ENCODE data around the gene POLE4.

POLE4 gene

DNA sequence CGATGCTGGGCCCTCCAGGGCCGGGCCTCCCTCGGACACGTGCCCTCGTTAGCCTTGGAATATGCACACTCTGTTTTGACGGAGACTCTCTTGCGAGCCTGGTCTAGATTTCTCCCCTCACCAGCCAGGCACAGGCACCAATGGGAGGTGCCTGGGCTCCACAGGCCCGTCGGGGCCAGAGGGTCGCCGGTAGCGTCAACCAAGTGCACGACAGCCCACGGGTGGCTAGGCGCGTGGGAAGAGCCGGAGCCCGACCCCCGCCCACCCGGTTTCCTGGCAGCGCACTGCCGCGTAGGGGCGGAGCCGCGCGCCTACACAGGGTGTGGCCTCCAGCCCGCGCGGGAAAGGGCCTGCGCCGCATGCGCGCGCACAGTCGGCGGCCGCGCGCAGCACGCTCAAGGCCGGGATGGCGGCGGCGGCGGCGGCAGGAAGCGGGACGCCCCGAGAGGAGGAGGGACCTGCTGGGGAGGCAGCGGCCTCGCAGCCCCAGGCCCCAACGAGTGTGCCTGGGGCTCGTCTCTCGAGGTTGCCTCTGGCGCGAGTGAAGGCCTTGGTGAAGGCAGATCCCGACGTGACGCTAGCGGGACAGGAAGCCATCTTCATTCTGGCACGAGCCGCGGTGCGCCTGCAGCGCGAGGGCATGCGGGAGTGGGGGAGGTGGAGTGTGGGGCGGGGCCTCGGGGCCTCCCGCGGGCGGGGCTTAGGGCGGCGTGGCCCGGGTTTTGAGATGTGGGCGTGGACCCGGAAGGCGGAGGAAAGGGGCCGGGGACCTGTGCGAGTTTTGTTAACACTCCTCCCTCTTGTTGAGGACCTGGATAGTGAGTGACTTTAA is at the start of gene POLE4:
Gene POLE4, plus strand, starts transcription at position 370 of the 832 bp plus-strand sequence. Its CDS starts 37 bp downstream, at position 407.
- peak within 1 kb of the TSS; percentile 90 for H3K27ac ChIP-seq

GRCh38 chr2:74908748-74909444 is 49.5 kb upstream of the POLE4 start:
- CTCF ChIA-PET: no interaction called here
- no peak overlapping the region for H3K27ac ChIP-seq
- no peak for TF ChIP-seq CTCF (conservative IDR thresholded peaks at IDR 0.05; ENCODE audit: low read depth)
- DNase-seq (ENCODE audit: low spot score): peak; percentile 27
- POLR2A ChIA-PET (ENCODE audit: low non-redundant PET): interaction anchor here (0.6 kb wide), 1 partner anchor 67 kb away, joined by 3 read pairs; no protein-coding TSS in a partner anchor

More for the DNA sequence above, at the start of gene POLE4:
- ChIA-PET CTCF (no interaction called here), POLR2A (ENCODE audit: low non-redundant PET) (no interaction called here)
- no peak for TF ChIP-seq CTCF (conservative IDR thresholded peaks at IDR 0.05; ENCODE audit: low read depth)
- DNase-seq (ENCODE audit: low spot score): peak; percentile 88

- ChIA-PET POLR2A (ENCODE audit: low non-redundant PET) (no interaction called here), CTCF (interaction anchor here (1.2 kb wide), 1 partner anchor 17 kb away, joined by 3 read pairs; no protein-coding TSS in a partner anchor)
- no peak for TF ChIP-seq CTCF (conservative IDR thresholded peaks at IDR 0.05; ENCODE audit: low read depth)
- DNase-seq (ENCODE audit: low spot score): no peak
- no peak overlapping the region for H3K27ac ChIP-seq
These were observed 48.2 kb upstream of the POLE4 start for GRCh38 chr2:74910245-74910644.

DNA sequence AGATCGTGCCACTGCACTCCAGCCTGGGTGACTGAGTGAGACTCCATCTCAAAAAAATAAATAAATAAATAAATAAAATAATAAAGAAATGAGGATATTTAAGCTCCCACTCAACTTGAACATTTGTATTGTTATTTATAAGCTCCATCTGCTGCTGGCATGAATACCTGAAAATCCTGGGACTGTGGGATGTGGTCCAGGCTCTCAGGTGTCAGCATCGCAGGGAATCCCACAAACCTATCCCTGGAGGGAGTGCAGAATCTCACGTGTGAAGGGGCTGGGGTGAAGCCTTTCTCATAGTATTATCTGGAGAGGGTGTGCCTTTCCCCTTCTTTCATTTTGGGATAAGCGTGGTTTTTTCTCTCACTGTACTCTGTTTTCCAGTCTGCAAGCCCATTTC is 47.4 kb upstream of the POLE4 start:
- no peak for TF ChIP-seq CTCF (conservative IDR thresholded peaks at IDR 0.05; ENCODE audit: low read depth)
- POLR2A ChIA-PET (ENCODE audit: low non-redundant PET): no interaction called here

GRCh38 chr2:74915743-74916142 is 42.7 kb upstream of the POLE4 start:
- ChIA-PET POLR2A (ENCODE audit: low non-redundant PET) (no interaction called here), CTCF (interaction anchor here (0.6 kb wide), 1 partner anchor 355 kb away, joined by 3 read pairs; no protein-coding TSS in a partner anchor)
- DNase-seq (ENCODE audit: low spot score): no peak
- no peak overlapping the region for H3K27ac ChIP-seq
- no peak for TF ChIP-seq CTCF (conservative IDR thresholded peaks at IDR 0.05; ENCODE audit: low read depth)

More for the DNA sequence above, 47.4 kb upstream of the POLE4 start:
- DNase-seq (ENCODE audit: low spot score): no peak
- CTCF ChIA-PET: interaction anchor here (1.2 kb wide), 1 partner anchor 18 kb away, joined by 3 read pairs; no protein-coding TSS in a partner anchor
- H3K27ac ChIP-seq: no peak overlapping the region

DNA sequence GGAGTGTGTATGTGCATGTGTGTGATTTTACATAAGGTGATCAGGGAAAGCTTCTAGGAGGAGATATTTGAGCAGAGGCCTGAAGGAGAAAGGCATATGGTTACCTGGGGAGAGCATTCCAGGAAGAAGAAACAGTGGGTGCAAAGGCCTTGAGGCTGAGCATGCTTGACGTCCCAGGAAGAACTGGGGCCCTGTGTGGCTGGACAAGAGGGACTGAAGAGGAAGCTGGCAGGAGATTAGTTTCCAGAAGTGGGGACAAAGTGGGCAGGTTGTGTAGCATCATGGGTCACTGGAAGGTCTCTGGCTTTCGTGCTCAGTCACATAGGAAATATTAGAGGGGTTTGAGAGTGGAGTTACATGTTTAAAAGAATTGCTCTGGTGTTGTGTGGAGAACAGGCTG is 42.0 kb upstream of the POLE4 start:
- DNase-seq (ENCODE audit: low spot score): no peak
- no peak overlapping the region for H3K27ac ChIP-seq
- ChIA-PET POLR2A (ENCODE audit: low non-redundant PET) (no interaction called here), CTCF (interaction anchor here (0.6 kb wide), 1 partner anchor 356 kb away, joined by 3 read pairs; no protein-coding TSS in a partner anchor)
- TF ChIP-seq CTCF (conservative IDR thresholded peaks at IDR 0.05; ENCODE audit: low read depth): no peak

All from RWPE1 (cell line).